Stomach (tissue), 9 donors: ENCODE data around the gene PSMD1. TPM values are rescaled to one million over a fixed set of nuclear protein-coding genes. Genes with fewer than 3 reads are reported as not detected.
A peak's percentile ranks its signal among the peaks of the same experiment; 100 is the strongest.

ENCODE experiments used
- DNase-seq, 2 donors: peaks; one replicate each; pipeline versions ENCODE4 v3.0.0 to v3.0.0-alpha.2; 2013 to 2019
- H3K27ac ChIP-seq, 5 donors: fragments of 200-600 bp in 4 of 5; sonication (generic) in 4 of 5; one replicate each; pipeline ENCODE4 v1.5.1; 2013 to 2019; ENCODE audit warnings: mild to moderate bottlenecking in 1 of 5, moderate library complexity in 1 of 5
- H3K27me3 ChIP-seq, 3 donors: fragments of 200-600 bp; sonication (generic); one replicate each; pipeline ENCODE4 v1.5.1; 2017 to 2019; ENCODE audit warnings: mixed run types in 1 of 3
- H3K36me3 ChIP-seq, 4 donors: fragments of 200-600 bp; sonication (generic); 1 replicate in 3 of 4; 2 replicates in 1 of 4; pipeline ENCODE4 v1.5.1; 2016 to 2019
- H3K4me1 ChIP-seq, 4 donors: fragments of 200-600 bp; sonication (generic); one replicate each; pipeline ENCODE4 v1.5.1; 2016 to 2019
- H3K4me3 ChIP-seq, 4 donors: fragments of 200-600 bp; sonication (generic) in 3 of 4; one replicate each; pipeline ENCODE4 v1.5.1; 2016 to 2019; ENCODE audit warnings: mild to moderate bottlenecking in 1 of 4
- H3K9me3 ChIP-seq, 4 donors: fragments of 200-600 bp; sonication (generic); one replicate each; pipeline ENCODE4 v1.5.1; 2016 to 2019
- CTCF ChIP-seq, 7 experiments: fragments of 450-650 bp in 4 of 7; fragments of 200-600 bp in 3 of 7; sonication (generic) in 3 of 7; IDR thresholded peaks; one replicate each; pipeline ENCODE4 v1.5.1; 2016 to 2019; ENCODE audit warnings: antibody characterized with exemption in 7 of 7, control low read depth in 2 of 7, mild to moderate bottlenecking in 1 of 7
- EP300 ChIP-seq: sonication (generic); formaldehyde crosslinking; IDR thresholded peaks from one replicate; pipeline ENCODE4 v1.6.1; 2017; ENCODE audit warnings: antibody characterized with exemption
- POLR2A ChIP-seq, 4 donors: fragments of 450-650 bp; IDR thresholded peaks; one replicate each; pipeline ENCODE4 v1.6.1; 2016; ENCODE audit warnings: antibody characterized with exemption in 4 of 4, control low read depth in 2 of 4, mild to moderate bottlenecking in 1 of 4, moderate library complexity in 1 of 4
- POLR2AphosphoS5 ChIP-seq, 3 donors: sonication (generic); formaldehyde crosslinking; IDR thresholded peaks; one replicate each; pipeline ENCODE4 v1.6.1; 2016; ENCODE audit warnings: antibody characterized with exemption in 3 of 3
- WGBS, 5 donors: extraction: QIAGEN DNeasy Blood & Tissue Kit in 3 of 5; methylation state at CpG; one replicate each; pipeline versions ENCODE4 v1.1.5 to v1.1.7; 2013 to 2018; 5-methylcytosine and 5-hydroxymethylcytosine counted together
- intact Hi-C: fragments of 100-400 bp; cut with DNase I; formaldehyde crosslinking; loops from one replicate; pipeline ENCODE4 v1.15.1; 2023; ENCODE audit warnings: low total_unique reads
- polyA plus RNA-seq, 3 donors: library from polyadenylated mRNA; stranded (reverse); fragments of 200-250 nt; gene quantifications; one replicate each; pipeline ENCODE4 v1.2.3, GENCODE V29; 2013
- total RNA-seq, 5 donors: library from RNA; depleted of rRNA; stranded (reverse); fragments of >200 nt; gene quantifications; one replicate each; pipeline versions ENCODE4 v1.1.0 to v1.2.3, GENCODE V29; 2014 to 2016
- donor health status: healthy with polysubstance abuse.
- donor health status: Bipolar disorder and iron deficiency.
- donor health status: healthy.

Gene PSMD1
- total and polyA plus RNA-seq, 8 donors, result 31.9 to 96.4 (median 45.6) TPM

DNA sequence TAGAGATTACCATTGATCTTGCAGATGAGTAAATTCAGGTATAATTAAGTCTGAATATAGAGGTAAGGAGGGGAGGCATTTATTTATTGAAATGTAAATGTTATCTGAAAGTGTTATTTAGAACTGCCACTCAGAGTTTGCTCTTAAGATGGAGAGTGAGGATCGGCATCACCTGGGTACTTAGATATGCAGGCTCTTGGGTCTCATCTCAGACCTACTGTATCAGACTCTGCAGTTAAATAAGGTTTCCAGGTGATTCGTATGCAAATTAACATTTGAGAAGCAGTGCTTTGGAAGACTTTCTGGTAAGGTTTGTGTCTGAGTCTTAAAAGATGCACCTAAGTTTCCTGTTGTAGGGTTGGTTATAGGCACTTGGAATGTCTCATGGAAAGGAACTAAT is 59.0 kb downstream of the PSMD1 start:
- Histone ChIP-seq H3K4me3 (no peak overlapping the region), H3K27ac (peak overlapping the region in 1 of 5 donors; percentile 39), H3K4me1 (peaks cover 0 to 42% (median 12%) of the 10 kb centered on the region in 4 donors), H3K9me3 (no peaks in the 10 kb centered on the region), H3K36me3 (peaks cover 0 to 14% (median 4%) of the 10 kb centered on the region in 4 donors), H3K27me3 (no peaks in the 10 kb centered on the region)
- no peak for DNase-seq
- 84 to 94% (median 91%) methylated on average over 2 of the region's 2 CpGs for WGBS, 5 donors
- intact Hi-C loops, result no loop called here
- TF ChIP-seq EP300 (no peak), CTCF (IDR thresholded peaks at IDR 0.05) (no peak), POLR2A (IDR thresholded peaks at IDR 0.05) (no peak), POLR2AphosphoS5 (IDR thresholded peaks at IDR 0.05) (no peak)

DNA sequence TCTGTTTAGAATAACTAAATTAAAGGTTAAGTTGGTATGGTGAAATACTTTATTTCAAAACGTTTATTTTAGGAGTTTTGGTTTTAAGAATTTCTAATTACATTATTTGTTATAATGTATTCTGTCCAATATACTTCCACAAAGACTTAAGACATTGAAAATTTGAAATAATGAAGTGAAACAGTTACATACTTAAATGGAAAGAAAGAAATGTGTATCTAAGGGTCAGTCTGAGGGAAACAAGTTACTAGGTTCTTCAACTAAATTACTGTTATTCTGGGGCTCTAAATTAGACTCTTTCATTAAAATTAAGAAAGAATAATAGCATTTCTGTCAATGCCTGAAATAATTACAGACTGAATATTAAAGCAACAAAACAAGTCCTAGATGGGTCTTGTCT is 60.5 kb downstream of the PSMD1 start:
- peaks cover 0 to 32% (median 8%) of the 10 kb centered on the region in 4 donors for H3K4me1 ChIP-seq
- WGBS, 5 donors, result 31 to 49% (median 45%) methylated on average over 1 of the region's 1 CpG
- no peaks in the 10 kb centered on the region for H3K27me3 ChIP-seq
- peak overlapping the region in 1 of 5 donors; percentile 39 for H3K27ac ChIP-seq
- intact Hi-C loops, result no loop called here
- H3K4me3 ChIP-seq, result no peak overlapping the region
- peaks cover 0 to 10% (median 2%) of the 10 kb centered on the region in 4 donors for H3K36me3 ChIP-seq
- no peaks in the 10 kb centered on the region for H3K9me3 ChIP-seq
- TF ChIP-seq CTCF (IDR thresholded peaks at IDR 0.05) (no peak), EP300 (no peak), POLR2A (IDR thresholded peaks at IDR 0.05) (no peak), POLR2AphosphoS5 (IDR thresholded peaks at IDR 0.05) (no peak)
- no peak for DNase-seq

- H3K27ac ChIP-seq, result peak overlapping the region in 1 of 5 donors; percentile 28
- intact Hi-C loops, result no loop called here
- WGBS, 5 donors, result 48 to 64% (median 51%) methylated on average over 4 of the region's 4 CpGs
- no peak for DNase-seq
- H3K4me1 ChIP-seq, result peaks cover 0 to 32% (median 11%) of the 10 kb centered on the region in 4 donors
- H3K9me3 ChIP-seq, result no peaks in the 10 kb centered on the region
- peaks cover 0 to 7% (median 0%) of the 10 kb centered on the region in 4 donors for H3K36me3 ChIP-seq
- no peaks in the 10 kb centered on the region for H3K27me3 ChIP-seq
- no peak overlapping the region for H3K4me3 ChIP-seq
- TF ChIP-seq EP300 (no peak), CTCF (IDR thresholded peaks at IDR 0.05) (no peak), POLR2A (IDR thresholded peaks at IDR 0.05) (no peak), POLR2AphosphoS5 (IDR thresholded peaks at IDR 0.05) (no peak)
Observed at GRCh38 chr2:231117922-231118613, 61.4 kb downstream of the PSMD1 start.

DNA sequence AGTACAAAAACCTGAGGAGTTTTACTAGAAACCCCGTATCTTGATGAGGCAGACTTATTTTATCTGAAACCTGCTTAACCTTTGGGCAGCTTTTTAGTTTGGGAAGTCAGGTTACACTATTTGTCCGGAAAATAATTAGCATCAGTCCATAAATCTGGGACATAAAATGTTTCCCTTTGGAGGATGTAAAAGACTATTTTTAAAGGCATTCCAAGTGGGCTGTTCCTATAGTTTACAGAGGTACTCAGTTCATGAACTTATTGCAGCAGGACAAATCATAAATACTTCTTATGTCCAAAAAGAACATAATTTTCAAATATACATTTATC is 61.9 kb downstream of the PSMD1 start:
- intact Hi-C loops, result no loop called here
- no peak overlapping the region for H3K4me3 ChIP-seq
- no peak for DNase-seq
- peaks cover 0 to 33% (median 14%) of the 10 kb centered on the region in 4 donors for H3K4me1 ChIP-seq
- H3K27ac ChIP-seq, result peak overlapping the region in 1 of 5 donors; percentile 28
- H3K36me3 ChIP-seq, result peaks cover 0 to 2% (median 0%) of the 10 kb centered on the region in 4 donors
- H3K27me3 ChIP-seq, result no peaks in the 10 kb centered on the region
- no peak for TF ChIP-seq POLR2AphosphoS5 (IDR thresholded peaks at IDR 0.05)
- no peaks in the 10 kb centered on the region for H3K9me3 ChIP-seq
- WGBS, 5 donors, result 46 to 73% (median 64%) methylated on average over 2 of the region's 2 CpGs

DNA sequence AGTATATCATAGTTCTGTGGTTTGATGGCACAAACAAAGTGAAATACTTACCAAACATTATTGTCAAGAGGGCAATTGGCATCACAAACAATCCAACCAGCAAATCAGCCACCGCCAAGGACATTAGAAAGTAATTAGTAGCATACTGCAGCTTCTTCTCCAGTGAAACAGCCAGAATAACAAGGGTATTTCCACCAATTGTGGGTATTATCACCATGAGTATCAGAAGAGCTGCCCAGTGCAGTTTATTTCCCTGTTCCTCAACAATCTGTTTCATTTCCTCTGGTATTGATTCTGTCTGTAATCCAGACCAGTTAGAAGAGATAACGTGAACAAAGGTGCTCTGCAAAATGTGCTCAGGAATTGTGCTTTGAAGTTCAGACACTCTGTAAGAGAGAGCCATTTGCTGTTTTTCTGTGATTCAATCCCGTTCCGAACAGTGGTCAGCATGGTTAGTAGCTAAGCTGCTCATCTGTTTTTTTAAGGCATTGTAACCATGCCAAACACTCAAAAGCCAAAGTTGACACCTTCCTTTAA is 66.8 kb downstream of the PSMD1 start:
- H3K36me3 ChIP-seq, result no peaks in the 10 kb centered on the region
- WGBS, 5 donors, result 26 to 56% (median 32%) methylated on average over 4 of the region's 4 CpGs
- H3K4me1 ChIP-seq, result peaks cover 0 to 47% (median 22%) of the 10 kb centered on the region in 4 donors
- DNase-seq, result peak in 1 of 2 donors; percentile 30
- intact Hi-C loops, result no loop called here
- peak overlapping the region in 3 of 4 donors; percentile 12 to 24 (median 15) for H3K4me3 ChIP-seq
- TF ChIP-seq EP300 (no peak), POLR2AphosphoS5 (IDR thresholded peaks at IDR 0.05) (peak in 1 of 3 donors; percentile 21)
- peak overlapping the region in 2 of 5 donors; percentile 23 to 62 for H3K27ac ChIP-seq
- no peaks in the 10 kb centered on the region for H3K27me3 ChIP-seq
- H3K9me3 ChIP-seq, result no peaks in the 10 kb centered on the region
